AML-193 (cell line): ENCODE data around the gene SPPL3.
A peak's percentile ranks its signal among the peaks of the same experiment; 100 is the strongest.
"Not testable (repeated sequence)": the region's sequence is repeated elsewhere in the genome, so short reads cannot be mapped to it uniquely, and the experiment has no call there.

Experiments
- DNase-seq, 2 experiments: peaks; one replicate each; lab custom pipeline; 2025; lab: John Stamatoyannopoulos, UW

Gene SPPL3

DNA sequence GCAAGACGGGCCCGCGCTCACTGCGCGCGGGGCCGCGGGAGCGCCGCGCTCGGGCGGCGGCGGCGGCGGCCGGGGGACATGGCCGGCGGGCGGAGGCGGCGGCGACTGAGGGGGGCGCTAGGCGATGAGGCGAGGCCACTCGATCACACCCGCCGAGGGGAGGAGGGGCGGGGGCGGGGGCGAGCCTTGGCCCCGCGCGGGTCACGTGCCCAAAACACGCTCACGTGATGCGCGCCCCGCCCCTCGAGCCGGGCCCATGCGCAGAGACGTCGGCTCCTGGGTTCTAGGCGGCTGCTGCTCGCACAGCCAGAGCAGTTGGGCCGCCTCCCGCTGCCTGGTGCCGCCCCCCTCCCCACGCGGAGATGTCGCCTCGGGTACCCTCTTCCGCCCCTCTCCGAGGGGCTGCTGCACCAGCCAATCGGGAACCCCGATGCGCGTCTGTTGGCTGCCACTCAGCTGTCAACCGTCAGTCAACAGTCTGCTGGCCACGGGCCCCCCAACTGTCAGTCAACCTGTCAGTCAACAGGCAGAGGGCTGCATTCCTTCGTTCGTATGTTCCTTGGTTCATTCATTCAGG lies at the start of gene SPPL3:
TSS of gene SPPL3 (minus strand) at position 162 of the 577 bp plus-strand sequence. CDS start 491 bp downstream, outside the sequence.
- DNase-seq, result peak; percentile 66 to 68

DNA sequence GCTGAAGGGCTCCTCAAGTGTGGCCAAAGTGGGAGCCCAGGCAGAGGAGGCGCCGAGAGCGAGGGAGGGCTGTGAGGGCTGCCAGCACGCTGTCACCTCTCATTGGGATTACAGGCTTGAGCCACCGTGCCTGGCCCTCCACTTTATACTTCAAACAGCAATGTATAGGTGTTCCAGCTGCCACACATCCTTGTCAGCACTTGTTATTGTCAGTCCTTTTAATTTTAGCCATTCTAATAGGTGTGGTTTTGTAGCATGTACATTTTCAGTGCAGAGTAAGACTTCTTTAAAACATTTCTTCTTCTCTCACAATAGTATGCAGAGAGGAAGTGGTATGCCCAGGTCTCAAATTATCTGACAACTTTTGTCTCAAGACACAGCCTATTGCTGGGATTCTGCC lies 46.6 kb upstream of the SPPL3 start:
- DNase-seq, result no peak

DNA sequence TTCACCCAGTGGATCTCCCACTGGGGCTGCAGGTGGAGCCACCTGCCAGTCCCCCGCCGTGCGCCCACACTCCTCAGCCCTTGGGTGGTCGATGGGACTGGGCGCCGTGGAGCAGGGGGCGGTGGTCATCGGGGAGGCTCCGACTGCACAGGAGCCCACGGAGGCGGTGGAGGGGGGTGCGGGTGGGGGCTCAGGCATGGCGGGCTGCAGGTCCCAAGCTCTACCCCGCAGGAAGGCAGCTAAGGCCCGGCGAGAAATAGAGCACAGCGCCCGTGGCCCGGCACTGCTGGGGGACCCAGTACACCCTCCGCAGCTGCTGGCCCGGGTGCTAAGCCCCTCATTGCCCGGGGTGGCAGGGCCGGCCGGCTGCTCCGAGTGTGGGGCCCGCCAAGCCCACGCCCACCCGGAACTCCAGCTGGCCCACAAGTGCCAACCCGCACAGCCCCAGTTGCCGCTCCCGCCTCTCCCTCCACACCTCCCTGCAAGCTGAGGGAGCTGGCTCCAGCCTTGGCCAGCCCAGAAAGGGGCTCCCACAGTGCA lies 46.2 kb upstream of the SPPL3 start:
- DNase-seq, result not testable (repeated sequence)

DNA sequence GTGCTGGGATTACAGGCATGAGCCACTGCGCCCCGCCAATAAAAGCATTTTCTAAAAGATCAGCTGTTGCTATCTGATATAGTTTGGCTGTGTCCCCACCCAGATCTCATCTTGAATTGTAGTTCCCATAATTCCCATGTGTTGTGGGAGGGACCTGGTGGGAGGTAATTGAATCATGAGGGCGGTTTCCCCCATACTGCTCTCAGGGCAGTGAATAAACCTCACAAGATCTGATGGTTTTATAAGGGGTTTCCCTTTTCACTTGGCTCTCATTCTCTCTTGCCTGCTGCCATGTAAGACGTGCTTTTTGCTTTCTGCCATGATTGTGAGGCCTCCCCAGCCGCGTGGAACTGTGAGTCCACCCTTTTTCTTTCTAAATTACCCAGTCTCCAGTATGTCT lies 41.4 kb upstream of the SPPL3 start:
- DNase-seq, result not testable (repeated sequence)

- DNase-seq, result peak; percentile 49 to 50
These were observed 40.6 kb upstream of the SPPL3 start for GRCh38 chr12:120944645-120945217.

GRCh38 chr12:120943482-120943881 lies 39.3 kb upstream of the SPPL3 start:
- DNase-seq, result no peak

GRCh38 chr12:120941846-120942405 lies 37.8 kb upstream of the SPPL3 start:
- no peak for DNase-seq

GRCh38 chr12:120941412-120941811 lies 37.3 kb upstream of the SPPL3 start:
- no peak for DNase-seq

DNA sequence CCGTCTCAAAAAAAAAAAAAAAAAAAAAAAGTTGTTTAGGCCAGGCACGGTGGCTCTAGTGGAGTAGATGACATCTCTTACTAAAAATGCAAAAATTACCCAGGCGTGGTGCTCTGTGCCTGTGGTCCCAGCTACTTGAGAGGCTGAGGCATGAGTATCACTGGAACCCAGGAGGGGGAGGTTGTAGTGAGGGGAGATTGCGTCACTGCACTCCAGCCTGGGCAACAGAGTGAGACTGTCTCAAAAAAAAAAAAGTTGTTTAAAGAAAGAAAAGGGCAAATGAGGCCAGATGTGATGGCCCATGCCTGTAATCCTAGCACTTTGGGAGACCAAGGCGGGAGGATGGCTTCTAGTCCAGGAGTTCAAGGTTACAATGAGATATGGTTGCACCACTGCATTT lies 36.6 kb upstream of the SPPL3 start:
- DNase-seq, result peak in 1 of 2 experiments; percentile 31

- DNase-seq, result peak in 1 of 2 experiments; percentile 2
These were observed 35.8 kb upstream of the SPPL3 start for GRCh38 chr12:120940006-120940405.

DNA sequence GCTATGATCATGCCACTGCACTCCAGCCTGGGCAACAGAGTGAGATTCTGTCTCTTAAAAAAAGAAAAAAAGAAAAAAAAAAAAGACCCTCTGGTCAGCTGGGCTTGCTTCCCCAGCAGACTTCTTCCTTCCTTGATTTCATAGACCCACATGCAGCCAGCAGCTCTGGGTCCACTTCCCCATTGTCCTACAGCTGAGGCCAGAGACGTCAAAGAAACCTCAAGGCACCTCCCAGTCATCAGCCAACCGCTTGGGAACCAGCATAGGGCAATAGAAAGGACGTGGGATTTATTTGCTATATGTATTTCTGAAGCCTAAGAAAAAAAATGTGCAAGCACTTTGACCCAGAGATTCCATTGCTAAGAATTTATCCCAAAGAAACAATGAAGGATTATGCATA lies 35.4 kb upstream of the SPPL3 start:
- DNase-seq, result peak; percentile 77 to 81

GRCh38 chr12:120938496-120938895 lies 34.3 kb upstream of the SPPL3 start:
- no peak for DNase-seq

DNA sequence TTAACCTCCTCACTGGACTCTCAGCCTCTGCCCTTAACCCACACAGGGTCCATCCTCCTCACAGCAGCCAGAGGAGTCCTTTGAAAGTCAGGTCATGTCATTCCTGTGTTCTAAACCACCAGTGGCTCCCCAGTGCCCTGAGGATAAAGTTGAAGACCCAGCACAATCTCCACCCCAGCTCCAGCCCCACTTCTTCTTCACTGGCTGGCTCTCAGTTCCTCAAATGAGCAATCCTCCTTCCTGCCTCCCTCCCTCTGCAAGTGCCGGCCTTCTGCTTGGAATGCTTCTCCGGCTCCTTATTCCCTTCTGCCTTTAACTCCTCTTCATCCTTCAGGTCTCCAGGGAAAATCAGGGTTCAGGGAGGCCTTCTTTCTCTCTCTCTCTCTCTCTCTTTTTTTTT lies 32.0 kb upstream of the SPPL3 start:
- peak; percentile 32 to 34 for DNase-seq

GRCh38 chr12:120933786-120934185 lies 29.6 kb upstream of the SPPL3 start:
- DNase-seq, result no peak

DNA sequence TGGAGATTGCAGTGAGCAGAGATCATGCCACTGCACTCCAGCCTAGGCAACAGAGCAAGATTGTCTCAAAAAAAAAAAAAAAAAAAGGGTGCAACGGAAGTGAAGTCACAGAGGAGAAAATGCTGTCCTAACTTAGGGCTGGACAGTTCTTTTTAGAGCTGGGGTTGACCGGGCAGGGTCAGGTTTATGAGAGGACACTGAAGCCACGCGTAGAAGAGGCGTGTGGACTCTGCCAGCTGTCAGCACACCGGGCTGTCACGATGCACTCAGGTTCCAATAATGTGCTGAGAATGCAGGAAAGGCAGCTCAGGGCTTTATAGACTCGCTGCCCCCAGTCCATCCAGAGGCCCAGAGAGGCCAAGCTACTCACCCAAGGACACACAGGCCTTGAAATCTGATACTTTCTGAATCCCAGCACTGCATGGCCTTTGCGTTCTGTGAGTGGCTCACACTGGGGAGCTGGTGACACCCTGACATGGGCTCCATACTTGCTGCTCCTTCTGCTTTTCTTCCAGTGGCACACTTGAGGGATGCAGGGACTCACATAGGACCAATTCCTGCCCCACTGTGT lies 28.9 kb upstream of the SPPL3 start:
- DNase-seq, result no peak

GRCh38 chr12:120932058-120932457 lies 27.9 kb upstream of the SPPL3 start:
- no peak for DNase-seq

GRCh38 chr12:120930032-120930431 lies 25.9 kb upstream of the SPPL3 start:
- no peak for DNase-seq

- DNase-seq, result no peak
These were observed 24.9 kb upstream of the SPPL3 start for GRCh38 chr12:120928864-120929652.

GRCh38 chr12:120925740-120926563 lies 21.8 kb upstream of the SPPL3 start:
- no peak for DNase-seq

DNA sequence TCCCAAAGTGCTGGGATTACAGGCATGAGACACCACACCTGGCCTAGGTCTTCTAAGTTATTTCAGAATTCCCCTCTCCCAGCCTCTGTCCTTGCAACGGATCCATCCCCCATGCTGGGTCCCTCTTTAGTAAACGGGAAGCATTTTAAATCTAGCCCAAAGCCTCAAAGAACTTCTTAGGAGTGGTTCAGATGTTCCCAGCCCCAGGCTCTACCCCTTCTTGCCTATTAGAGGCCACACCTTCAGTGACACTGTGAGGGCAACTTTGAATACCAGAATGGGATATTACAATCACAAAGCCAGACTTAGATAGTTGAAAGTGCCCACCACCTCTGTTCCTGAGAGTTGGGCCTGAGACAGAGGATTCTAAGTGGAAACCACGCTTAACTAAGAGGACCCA lies 18.1 kb upstream of the SPPL3 start:
- no peak for DNase-seq

- DNase-seq, result no peak
These were observed 17.5 kb upstream of the SPPL3 start for GRCh38 chr12:120921637-120922036.
